ENCODE results near the gene TAC4. TPM values are rescaled to one million over a fixed set of nuclear protein-coding genes. Genes with fewer than 3 reads are reported as not detected.

TAC4 gene
- total RNA-seq, 1 donor from 2014 or later: not detected

GRCh38 chr17:49873466-49873865 lies 25.6 kb upstream of the TAC4 start:
- no peaks in the 10 kb centered on the region for H3K4me1 Mint-ChIP-seq (ENCODE audit: low read depth)
- DNase-seq (ENCODE audit: low spot score): no peak
- TF ChIP-seq CTCF (IDR thresholded peaks at IDR 0.05): no peak
- peaks cover 24% of the 10 kb centered on the region for H3K27me3 Mint-ChIP-seq (ENCODE audit: low read depth)
- no peaks in the 10 kb centered on the region for H3K36me3 Mint-ChIP-seq (ENCODE audit: low read depth)
- H3K4me3 Mint-ChIP-seq (ENCODE audit: unreplicated experiment): no peak overlapping the region
- H3K9me3 Mint-ChIP-seq (ENCODE audit: low read depth): no peaks in the 10 kb centered on the region
- H3K27ac Mint-ChIP-seq (ENCODE audit: unreplicated experiment): no peak overlapping the region

- Mint-ChIP-seq H3K36me3 (ENCODE audit: low read depth) (no peaks in the 10 kb centered on the region), H3K9me3 (ENCODE audit: low read depth) (no peaks in the 10 kb centered on the region), H3K27ac (ENCODE audit: unreplicated experiment) (no peak overlapping the region), H3K4me3 (ENCODE audit: unreplicated experiment) (no peak overlapping the region), H3K4me1 (ENCODE audit: low read depth) (no peaks in the 10 kb centered on the region), H3K27me3 (ENCODE audit: low read depth) (peaks cover 26% of the 10 kb centered on the region)
- DNase-seq (ENCODE audit: low spot score): no peak
- no peak for TF ChIP-seq CTCF (IDR thresholded peaks at IDR 0.05)
Measured at GRCh38 chr17:49872754-49873377, 25.0 kb upstream of the TAC4 start.

- Mint-ChIP-seq H3K27ac (ENCODE audit: unreplicated experiment) (no peak overlapping the region), H3K27me3 (ENCODE audit: low read depth) (peaks cover 30% of the 10 kb centered on the region), H3K36me3 (ENCODE audit: low read depth) (peaks cover 4% of the 10 kb centered on the region), H3K4me1 (ENCODE audit: low read depth) (no peaks in the 10 kb centered on the region), H3K9me3 (ENCODE audit: low read depth) (no peaks in the 10 kb centered on the region), H3K4me3 (ENCODE audit: unreplicated experiment) (no peak overlapping the region)
- DNase-seq (ENCODE audit: low spot score): no peak
- TF ChIP-seq CTCF (IDR thresholded peaks at IDR 0.05): no peak
Measured at GRCh38 chr17:49871211-49871610, 23.3 kb upstream of the TAC4 start.

GRCh38 chr17:49870298-49870697 lies 22.4 kb upstream of the TAC4 start:
- Mint-ChIP-seq H3K9me3 (ENCODE audit: low read depth) (no peaks in the 10 kb centered on the region), H3K36me3 (ENCODE audit: low read depth) (peaks cover 4% of the 10 kb centered on the region), H3K27ac (ENCODE audit: unreplicated experiment) (no peak overlapping the region), H3K27me3 (ENCODE audit: low read depth) (peaks cover 23% of the 10 kb centered on the region), H3K4me1 (ENCODE audit: low read depth) (peaks cover 5% of the 10 kb centered on the region), H3K4me3 (ENCODE audit: unreplicated experiment) (no peak overlapping the region)
- no peak for DNase-seq (ENCODE audit: low spot score)
- no peak for TF ChIP-seq CTCF (IDR thresholded peaks at IDR 0.05)

- peaks cover 4% of the 10 kb centered on the region for H3K36me3 Mint-ChIP-seq (ENCODE audit: low read depth)
- peaks cover 16% of the 10 kb centered on the region for H3K27me3 Mint-ChIP-seq (ENCODE audit: low read depth)
- no peak for DNase-seq (ENCODE audit: low spot score)
- H3K4me1 Mint-ChIP-seq (ENCODE audit: low read depth): peaks cover 5% of the 10 kb centered on the region
- no peak overlapping the region for H3K27ac Mint-ChIP-seq (ENCODE audit: unreplicated experiment)
- TF ChIP-seq CTCF (IDR thresholded peaks at IDR 0.05): no peak
- H3K9me3 Mint-ChIP-seq (ENCODE audit: low read depth): no peaks in the 10 kb centered on the region
- H3K4me3 Mint-ChIP-seq (ENCODE audit: unreplicated experiment): no peak overlapping the region
Measured at GRCh38 chr17:49869038-49869374, 21.1 kb upstream of the TAC4 start.
